Ramos (cell line): ENCODE data around the gene NANS.

Source experiments
- in situ Hi-C: fragments of 300-500 bp; cut with MboI; formaldehyde crosslinking; loops from one replicate; pipeline ENCODE4 v1.14.3; 2022; ENCODE audit warnings: low sequenced_read_pairs; ENCODE audit not compliant: unreplicated experiment

NANS gene

GRCh38 chr9:98037357-98037756 lies 19.2 kb upstream of the NANS start:
- in situ Hi-C loops, result no loop called here

GRCh38 chr9:98038958-98039357 lies 17.6 kb upstream of the NANS start:
- in situ Hi-C loops, result no loop called here

GRCh38 chr9:98039607-98040017 lies 16.9 kb upstream of the NANS start:
- in situ Hi-C loops, result no loop called here

GRCh38 chr9:98040212-98040611 lies 16.3 kb upstream of the NANS start:
- in situ Hi-C loops, result no loop called here

- in situ Hi-C loops, result no loop called here
These were observed 12.6 kb upstream of the NANS start for GRCh38 chr9:98043915-98044314.

GRCh38 chr9:98045234-98046179 lies 11.0 kb upstream of the NANS start:
- in situ Hi-C loops, result no loop called here

DNA sequence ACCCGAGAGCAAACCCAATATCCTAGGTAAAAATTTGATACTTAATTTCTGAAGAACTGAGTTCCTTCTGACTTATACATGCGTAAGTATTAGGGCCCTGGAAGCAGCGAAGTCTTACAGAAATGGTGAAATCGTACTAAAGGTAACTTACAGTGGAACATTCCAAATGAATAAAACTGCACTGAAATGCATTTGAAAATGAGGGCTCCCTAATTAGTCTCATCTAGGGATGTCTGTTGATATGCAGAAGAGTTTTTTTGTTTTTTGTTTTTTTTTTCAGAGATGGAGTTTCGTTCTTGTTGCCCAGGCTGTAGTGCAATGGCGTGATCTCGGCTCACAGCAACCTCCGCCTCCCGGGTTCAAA lies 10.4 kb upstream of the NANS start:
- in situ Hi-C loops, result no loop called here

GRCh38 chr9:98047002-98047401 lies 9.5 kb upstream of the NANS start:
- in situ Hi-C loops, result no loop called here

GRCh38 chr9:98049288-98050072 lies 7.1 kb upstream of the NANS start:
- in situ Hi-C loops, result loop anchor here (25.0 kb wide), 1 partner anchor 738 kb away; the partner anchor contains the start of gene ANKS6

- in situ Hi-C loops, result loop anchor here (25.0 kb wide), 1 partner anchor 737 kb away; the partner anchor contains the start of gene ANKS6
These were observed 6.2 kb upstream of the NANS start for GRCh38 chr9:98050351-98050750.

GRCh38 chr9:98054376-98054951 lies 2.1 kb upstream of the NANS start:
- in situ Hi-C loops, result loop anchor here (25.0 kb wide), 1 partner anchor 733 kb away; the partner anchor contains the start of gene ANKS6

DNA sequence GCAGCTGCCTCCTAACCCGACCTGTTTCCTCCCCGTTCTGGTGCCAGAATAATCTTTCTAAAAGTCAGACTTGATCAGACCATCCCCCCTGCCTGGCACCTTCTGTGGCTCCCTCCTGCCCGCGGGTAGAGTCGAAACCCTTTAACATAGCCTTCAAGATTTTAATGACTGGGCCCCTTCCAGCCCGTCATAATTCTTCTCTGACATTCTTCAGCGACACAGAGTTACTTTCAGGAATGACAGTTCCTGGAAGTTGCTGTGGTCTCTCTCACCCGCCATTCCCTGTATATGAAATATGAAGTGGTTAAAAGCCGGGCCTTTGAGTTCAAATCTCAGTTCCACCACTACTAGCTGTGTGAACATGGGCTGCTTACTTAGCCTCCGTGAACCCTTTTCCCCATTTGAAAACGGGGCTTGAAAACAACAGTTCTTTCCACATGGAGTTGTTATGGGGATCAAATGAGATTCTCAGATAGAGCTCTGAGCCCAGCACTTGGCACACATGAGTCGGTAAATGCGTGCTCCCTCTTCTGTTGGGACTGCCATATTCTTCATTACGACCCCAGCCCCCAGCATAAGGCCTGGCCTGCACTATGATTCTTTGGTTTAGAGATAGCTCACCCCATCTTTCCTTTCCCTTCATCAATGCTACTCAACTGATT lies 737 bp downstream of the NANS start:
- in situ Hi-C loops, result loop anchor here (25.0 kb wide), 1 partner anchor 730 kb away; the partner anchor contains the start of gene ANKS6

GRCh38 chr9:98062161-98062560 lies 5.6 kb downstream of the NANS start:
- in situ Hi-C loops, result loop anchor here (25.0 kb wide), 1 partner anchor 725 kb away; the partner anchor contains the start of gene ANKS6

GRCh38 chr9:98064623-98065392 lies 8.3 kb downstream of the NANS start:
- in situ Hi-C loops, result loop anchor here (5.0 to 25.0 kb wide), 2 partner anchors 192 to 722 kb away; partner anchors contain the start of genes ANKS6 and TBC1D2

GRCh38 chr9:98066235-98066634 lies 9.7 kb downstream of the NANS start:
- in situ Hi-C loops, result loop anchor here (5.0 to 25.0 kb wide), 2 partner anchors 191 to 721 kb away; partner anchors contain the start of genes ANKS6 and TBC1D2

DNA sequence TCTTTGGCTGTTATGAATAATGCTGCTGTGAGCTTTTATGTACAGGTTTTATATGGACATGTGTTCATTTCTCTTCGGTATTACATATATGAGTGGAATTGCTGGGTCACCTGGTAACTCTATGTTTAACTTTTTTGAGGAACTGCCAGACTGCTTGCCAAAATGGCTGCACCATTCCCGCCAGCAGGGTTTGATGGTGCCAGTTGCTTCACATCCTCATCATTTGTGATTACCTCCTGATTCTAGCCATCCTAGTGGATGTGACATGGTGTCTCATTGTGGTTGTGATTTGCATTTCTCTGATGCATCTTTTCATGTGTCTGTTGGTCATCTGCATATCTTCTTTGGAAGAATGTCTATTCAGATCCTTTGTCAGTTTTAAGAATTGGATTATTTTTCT lies 10.7 kb downstream of the NANS start:
- in situ Hi-C loops, result loop anchor here (5.0 to 25.0 kb wide), 2 partner anchors 190 to 720 kb away; partner anchors contain the start of genes ANKS6 and TBC1D2

GRCh38 chr9:98069551-98069950 lies 13.0 kb downstream of the NANS start:
- in situ Hi-C loops, result loop anchor here (5.0 to 25.0 kb wide), 2 partner anchors 188 to 718 kb away; partner anchors contain the start of genes ANKS6 and TBC1D2

DNA sequence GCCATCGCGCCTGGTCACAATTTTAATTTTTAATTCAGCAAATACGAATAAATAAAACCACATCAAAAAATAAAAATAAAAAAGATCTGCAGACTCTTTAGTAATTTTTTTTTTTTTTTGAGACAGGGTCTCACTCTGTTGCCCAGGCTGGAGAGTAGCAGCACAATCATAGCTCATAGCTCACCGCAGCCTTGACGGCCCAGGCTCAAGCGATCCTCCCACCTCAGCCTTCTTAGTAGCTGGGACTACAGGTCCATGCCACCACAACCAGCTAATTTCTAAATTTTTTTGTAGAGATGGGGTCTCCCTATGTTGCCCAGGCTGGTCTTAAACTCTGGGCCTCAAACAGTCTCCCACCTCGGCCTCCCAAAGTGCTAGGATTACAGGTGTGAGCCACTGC lies 14.2 kb downstream of the NANS start:
- in situ Hi-C loops, result loop anchor here (25.0 kb wide), 1 partner anchor 717 kb away; the partner anchor contains the start of gene ANKS6

- in situ Hi-C loops, result loop anchor here (25.0 kb wide), 1 partner anchor 716 kb away; the partner anchor contains the start of gene ANKS6
These were observed 15.2 kb downstream of the NANS start for GRCh38 chr9:98071737-98072136.
